Ammon's horn (tissue), 1 donor: Measurements from ENCODE around the gene DIPK1C.

Experiments
- DNase-seq: peaks from one replicate; pipeline ENCODE4 v3.0.0-alpha.2; 2016; ENCODE audit warnings: low spot score

Gene DIPK1C

DNA sequence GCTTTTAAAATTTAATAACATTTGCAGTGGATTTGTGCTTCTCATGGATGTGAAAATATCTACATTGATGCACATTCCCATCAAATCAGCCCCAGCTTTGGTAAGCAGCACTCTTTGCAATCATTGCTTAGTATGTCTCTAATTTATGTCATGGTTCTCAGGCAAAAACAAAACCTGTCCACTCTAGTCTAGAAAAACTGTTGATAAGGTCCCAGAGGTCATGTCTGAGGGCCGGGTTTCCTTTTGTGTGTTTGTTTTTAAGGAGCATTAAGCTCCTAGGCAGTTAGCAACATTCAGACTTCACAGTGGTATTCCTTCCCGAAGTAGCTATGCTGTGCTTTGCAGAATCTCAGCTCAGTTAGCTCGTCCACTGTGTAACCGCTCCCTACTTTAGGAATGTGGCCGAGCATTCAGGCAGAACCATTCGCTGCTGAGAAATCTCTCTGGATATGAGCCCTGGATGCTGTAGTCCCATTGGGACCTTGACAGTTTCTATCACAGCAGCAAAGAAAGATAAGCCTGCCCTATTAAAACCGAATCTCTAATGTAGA lies 4.0 kb downstream of the DIPK1C start:
- peak; percentile 27 for DNase-seq

DNA sequence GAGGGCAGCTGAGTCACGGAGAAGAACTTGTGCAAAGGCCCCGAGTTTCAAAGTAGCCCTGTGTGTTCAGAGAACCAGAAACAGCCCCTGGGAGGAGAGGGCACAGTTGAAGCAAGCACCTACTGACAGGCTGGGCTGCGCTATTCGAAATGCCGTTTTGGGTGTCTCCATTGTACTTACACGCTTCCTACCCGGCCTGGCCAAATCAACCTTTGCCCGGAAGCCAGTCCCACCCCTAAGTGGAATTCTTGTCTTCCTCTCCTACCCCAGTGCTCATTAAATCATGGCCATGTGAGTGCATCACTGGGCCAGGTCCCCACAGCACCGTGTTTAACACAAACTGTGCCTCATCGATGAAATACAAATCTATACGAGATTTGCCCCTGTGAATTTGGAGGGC lies 6.0 kb downstream of the DIPK1C start:
- DNase-seq = no peak

DNA sequence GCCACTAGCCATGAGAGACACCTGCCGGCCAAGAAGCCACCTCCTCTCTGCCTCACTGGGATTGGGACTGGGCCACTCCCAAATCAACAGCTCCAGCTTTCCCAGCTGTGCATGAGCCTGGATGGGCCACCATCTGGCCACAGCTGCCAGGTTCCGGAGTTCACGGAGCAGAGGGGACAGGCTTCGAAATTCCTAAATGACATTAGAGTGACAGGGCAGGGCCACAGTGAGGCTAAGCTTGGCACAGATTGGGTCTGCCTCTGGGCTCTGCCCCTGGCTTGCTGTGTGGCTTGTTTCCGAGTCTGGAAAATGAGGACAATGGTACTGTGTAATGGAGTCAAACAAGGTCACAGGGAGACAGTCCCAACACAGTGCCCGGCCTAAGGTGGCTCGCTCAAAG lies 6.5 kb downstream of the DIPK1C start:
- peak; percentile 87 for DNase-seq

DNA sequence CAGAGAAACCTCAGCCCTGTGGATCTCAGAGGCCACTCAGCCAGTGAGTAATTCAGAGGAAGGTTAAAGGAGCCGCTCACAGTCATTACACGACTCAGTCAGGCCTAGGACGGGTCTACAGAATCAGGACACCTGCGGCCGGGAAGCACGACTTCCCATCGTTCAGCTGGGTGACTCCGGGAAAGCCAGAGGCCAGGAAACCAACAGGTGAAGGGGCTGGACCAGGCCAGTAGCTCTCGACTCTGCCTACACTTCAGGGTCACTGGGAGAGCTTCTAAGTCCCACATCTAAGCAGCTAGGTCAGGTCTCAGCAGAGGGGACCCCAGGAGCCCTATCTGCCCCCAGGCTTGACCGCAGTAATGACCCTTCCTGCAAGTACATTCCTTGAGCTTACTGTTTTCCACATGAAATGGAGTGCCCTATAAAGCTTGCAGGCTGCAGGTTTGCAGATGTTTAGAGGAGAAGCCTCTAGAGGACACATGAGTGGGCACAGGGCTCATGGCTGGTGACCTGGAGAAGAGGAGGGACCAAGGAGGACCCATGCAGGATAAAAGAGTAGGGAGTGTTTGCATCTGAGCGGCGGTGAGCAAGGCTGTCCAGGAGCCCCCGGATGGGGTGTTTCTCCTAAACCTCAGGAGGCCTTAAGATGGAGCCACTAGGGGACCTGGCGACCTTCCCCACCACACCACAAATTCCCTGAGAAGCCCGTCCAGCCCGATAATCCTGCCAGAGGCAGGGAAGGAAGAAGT lies 9.5 kb downstream of the DIPK1C start:
- no peak for DNase-seq

DNA sequence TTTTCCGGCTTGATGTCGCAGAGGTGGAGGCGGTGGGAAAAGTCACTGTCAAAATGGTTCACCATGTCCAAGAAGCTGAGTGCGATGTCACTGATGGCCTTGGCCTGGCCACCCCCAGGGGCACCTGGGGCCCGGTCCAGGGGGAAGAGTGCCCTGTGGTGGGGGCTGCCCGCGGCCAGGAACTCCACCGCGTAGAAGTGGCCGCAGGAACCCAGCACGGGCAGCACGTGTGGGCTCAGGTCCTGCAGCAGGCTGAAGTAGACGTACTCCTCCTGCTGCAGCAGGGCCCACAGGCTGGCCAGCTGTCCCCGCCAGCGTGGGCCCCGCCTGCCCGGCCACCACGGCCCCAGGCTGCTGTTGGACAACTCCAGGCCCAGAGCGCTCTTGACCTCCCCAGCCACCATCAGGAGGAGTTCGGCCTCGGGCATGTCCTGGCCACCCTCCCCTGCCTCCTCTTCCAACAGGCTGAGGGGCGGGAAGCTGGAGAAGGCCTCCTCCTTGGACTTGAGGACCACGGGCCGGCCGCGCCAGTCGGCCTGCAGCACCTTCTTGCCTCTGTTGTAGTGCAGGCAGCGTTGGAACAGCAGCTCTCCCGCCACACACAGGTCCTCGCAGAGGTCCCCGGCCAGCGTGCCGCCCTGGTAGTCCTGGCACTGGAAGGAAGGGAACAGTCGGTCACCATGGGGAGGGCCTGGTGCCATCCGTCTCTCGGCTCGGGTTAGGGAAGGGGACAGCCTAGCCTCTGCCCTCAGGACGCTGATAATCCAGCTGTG lies 10.3 kb downstream of the DIPK1C start:
- no peak for DNase-seq

DNA sequence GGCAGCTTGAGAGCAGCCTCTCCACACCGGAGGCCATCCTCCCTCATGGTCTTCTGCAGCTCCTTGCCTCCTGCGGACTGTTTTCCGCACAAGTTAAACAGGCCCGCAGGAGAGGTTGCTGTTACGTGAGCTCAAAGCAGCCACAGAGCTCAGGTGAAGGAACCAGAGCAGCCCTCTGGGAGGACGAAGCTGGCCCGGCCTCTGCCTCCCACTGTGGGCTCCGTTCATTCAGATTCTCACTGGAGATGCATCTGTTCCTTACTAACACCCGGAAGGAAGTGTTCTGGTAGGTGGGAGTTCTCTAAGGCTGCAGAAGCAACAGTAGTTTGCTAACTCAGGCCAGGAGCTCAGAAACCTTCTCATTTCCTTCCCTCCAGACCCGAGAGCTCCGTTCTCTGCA lies 10.9 kb downstream of the DIPK1C start:
- no peak for DNase-seq

DNA sequence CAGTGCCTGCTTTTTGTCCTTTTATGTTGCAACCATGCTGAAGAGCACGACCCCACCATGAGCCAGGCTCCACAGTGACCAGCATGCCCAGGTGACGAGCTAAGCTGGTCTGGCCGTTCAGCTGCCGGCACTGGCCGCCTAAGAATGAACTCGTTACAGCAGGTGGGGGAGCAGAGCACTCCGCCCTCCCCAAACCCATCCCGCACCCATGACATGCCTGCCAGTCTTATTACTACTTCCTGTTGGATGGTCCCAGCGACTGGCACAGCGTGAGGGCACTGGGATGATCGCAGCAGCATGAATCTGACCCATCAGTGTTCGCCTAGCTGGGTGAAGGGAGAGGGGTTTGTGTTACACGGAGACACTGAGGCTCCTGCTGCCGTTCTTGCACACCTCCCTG lies 11.5 kb downstream of the DIPK1C start:
- DNase-seq = no peak

DNA sequence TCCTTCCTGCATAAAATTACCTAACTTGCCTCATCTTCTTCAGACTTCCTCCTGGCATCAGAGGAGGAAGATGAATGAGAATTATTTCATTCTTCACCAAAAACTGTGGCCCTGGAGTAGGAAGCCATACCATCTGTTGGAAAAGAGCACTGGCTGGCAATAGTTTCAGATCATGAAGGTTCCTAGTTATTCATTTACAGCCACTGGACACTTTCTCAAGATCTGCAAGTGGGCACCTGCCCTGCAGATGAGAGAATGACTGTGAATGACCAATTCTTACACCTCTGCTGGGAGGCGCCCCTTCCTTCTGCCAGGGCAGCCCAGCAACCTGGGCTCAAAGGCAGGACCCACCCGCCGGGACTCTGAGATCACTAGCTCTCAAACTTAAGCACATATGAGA lies 13.0 kb downstream of the DIPK1C start:
- no peak for DNase-seq

DNA sequence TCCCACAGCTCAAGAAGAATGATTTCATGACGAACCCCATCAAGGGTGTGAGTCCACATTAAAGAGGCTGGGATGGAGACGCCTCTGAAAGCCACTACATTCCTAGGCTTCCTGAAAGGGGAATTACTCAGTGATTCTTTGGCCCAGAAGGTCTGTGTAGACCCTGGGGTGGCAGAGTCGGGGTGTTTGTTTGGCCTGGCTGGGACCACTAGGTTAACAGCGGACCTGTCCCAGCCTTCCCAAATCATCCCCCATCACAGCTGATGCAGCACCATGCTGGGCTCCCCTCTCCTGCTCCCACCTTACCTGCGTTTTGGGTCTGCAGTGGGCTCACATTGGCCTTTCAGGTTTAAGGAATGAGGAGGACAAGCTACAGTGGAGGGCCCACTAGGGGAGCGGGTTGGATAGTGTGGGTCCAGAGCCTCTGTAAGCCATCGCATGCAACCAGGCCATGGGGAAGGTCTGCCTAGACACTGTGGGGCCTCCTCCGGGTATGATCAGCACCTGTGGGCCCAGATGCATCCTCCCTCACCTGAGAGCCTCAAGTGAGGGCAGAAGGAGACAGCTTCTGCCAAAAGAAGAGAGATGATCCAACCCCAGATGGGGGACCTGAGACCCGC lies 16.2 kb downstream of the DIPK1C start:
- no peak for DNase-seq

DNA sequence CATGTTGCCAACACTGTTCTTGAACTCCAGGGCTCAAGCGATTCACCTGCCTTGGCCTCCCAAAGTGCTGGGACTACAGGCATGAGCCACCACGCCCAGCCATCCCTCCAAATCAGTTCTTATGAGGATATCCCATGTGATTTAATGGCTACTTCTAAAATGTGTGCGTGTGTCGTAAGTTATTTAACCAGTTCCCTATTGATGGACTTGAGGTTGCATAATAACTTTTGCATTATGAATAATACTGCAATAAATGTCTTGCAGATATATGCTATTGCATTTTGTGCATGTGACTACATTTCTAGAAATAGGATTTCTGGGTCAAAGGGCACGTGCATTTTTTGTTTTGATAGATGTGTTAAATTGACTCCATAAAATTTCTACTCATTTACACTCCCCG lies 19.0 kb downstream of the DIPK1C start:
- no peak for DNase-seq

DNA sequence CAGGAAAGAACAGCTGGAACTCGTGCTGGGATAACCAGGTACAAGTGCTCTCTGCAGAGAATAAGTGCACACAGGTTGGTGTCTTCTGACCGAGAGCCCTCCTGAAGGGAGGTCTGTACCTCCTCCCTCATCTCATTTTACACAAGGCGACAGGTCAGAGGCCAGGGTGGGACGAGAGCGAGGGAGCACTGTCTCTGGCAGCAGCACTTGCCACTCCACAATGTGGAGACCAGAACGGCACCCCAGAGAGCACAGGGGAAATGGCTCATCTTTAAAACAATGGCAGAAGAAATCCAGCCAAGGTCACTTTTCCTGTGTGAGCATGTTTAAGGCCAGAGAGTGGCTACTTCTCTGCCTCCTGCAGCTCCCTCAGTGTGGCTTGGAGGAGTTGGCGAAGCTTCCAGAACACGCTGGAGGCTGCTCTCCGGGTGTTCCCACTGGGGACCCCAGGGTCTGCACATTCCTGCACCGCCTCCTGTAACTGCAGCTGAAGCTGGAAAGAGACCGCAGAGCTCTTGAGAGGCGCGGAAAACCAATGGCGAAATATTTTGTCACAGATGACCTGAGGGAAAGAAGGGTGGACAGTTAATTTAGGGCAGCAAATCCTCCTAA lies 20.8 kb downstream of the DIPK1C start:
- no peak for DNase-seq

DNA sequence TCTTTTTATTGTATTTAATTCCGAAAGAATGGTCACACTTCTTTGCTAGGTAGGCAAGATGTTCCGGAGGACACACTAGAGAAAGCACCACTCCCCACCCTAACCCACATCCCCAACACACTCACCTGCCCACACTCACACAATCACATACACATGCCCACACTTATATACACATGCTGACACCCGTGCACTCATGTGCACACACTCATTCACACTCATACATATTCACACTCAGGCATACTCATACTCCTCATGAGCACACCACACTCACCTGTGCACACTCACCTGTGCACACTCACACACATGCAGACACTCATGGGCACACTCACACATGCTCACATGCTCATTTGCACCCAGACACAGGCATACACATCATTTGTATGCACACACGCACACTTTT lies 21.4 kb downstream of the DIPK1C start:
- no peak for DNase-seq

DNA sequence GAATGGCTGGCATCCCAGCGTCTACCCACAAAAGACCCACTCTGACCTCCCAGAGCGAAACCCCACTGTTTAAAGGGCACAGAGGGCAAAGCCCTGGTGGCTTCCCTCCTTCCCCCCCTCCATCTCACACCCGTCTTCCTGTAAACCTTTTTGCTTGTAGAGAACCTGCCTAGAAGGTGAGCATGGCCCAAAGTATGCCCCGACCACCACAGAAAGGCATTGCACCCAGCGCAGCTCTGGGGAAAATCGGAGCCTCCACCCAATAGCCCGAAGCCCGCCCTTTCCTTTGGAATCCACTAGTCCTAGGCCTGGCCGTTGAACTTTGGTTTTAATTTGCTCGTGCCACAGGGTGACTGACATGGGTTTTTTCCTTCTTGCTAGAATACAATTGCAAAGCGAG lies 22.6 kb downstream of the DIPK1C start:
- DNase-seq = no peak

DNA sequence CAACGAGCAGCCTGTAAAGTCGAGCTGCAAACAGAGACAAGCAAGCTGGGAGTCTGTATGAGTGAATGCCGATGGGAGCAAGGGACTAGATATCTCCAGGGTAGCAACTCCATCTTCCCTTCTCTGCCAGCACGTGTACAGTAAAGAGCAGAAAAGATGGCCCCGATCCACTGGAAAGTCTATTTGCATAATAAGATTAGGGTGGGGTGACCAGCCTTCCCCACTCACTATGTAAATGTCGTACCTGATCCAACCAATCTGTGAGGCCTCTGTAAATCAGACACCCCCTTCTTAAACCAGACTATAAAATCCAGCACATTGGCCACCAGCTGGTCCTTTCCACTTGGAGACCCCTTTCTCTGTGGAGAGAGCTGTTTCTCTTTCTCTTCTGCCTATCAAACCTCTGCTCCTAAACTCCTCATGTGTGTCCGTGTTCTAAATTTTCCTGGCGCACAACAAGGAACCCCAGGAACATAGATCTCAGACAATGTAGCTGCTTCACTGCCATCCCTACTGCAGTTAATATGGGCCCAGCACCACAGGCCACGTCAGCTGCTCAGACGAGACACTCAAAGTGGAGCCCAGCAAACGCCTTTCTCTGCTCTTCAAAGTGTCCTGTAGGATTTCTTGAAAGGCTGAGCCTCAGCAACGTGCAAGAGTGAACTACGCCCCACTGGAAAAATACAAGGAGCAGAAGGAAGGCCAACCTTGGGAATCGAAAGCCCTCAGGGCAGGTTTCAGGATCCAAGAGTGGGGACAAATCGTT lies 26.1 kb downstream of the DIPK1C start:
- no peak for DNase-seq

DNA sequence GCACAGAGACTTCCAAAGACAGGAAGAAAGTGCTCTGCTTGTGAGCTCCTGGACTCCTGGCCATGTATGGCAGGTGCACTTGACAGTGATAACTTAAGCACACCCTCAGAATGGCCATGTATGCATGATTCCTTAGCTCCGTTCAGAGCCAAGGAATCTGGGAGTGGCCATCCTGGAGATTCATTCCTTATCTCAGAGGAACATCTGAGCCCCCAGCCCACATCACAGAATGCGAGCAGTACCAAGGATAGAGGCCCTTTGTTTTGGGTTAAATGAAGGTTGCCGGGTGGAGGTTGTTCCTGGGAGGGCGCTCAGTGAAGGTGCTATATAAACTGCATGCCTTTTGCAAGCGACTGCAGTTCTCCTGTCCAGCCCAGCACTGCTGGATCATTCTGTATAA lies 26.9 kb downstream of the DIPK1C start:
- no peak for DNase-seq

DNA sequence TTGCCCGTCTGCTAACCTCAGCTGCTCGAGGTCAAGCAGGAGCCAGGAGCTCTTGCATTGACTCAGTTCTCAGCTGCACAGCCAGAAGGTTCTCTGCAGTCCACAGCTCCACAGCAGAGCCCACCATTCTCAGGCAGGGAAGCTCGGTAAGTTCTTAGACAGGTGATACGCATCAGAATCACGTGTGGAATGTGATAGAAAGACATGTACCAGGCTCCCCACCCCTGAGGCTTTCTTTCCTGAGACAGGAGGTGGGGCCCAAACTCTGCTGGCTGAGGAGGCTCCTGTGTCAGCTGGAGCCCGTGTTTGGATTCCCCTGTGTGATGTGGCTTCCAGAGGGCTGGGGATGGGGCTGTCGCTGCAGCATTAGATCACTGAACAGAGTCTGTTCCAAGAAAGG lies 28.0 kb downstream of the DIPK1C start:
- DNase-seq = no peak

DNA sequence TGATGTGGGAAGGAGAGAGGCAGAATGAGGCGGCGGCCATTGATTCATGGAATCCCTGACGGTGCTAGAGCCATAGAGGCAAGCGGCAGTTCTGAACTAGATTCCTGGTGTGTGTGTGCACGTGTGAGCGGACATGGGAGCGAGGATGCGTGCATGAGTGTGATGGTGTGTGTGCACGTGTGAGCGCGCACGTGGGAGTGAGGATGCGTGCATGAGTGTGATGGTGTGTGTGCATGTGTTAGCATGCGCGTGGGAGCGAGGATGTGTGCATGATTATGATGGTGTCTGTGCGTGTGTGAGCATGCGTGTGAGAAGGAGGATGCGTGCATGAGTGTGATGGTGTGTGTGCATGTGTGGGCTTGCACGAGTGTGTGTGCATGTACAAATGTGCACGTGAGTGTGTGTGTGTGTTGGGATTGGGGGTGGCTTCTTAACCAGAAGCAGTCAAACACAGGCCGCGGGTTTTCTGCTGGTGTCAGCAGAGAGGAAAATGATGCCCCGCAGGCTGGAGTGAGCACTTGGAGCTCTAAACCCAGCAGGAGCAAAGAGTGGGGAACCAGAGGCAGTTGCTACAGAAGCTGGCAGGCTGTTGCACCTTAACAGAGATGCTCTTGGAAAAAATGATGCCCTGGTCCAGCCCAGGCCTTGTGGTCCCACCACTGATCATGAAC lies 29.5 kb downstream of the DIPK1C start:
- no peak for DNase-seq

DNA sequence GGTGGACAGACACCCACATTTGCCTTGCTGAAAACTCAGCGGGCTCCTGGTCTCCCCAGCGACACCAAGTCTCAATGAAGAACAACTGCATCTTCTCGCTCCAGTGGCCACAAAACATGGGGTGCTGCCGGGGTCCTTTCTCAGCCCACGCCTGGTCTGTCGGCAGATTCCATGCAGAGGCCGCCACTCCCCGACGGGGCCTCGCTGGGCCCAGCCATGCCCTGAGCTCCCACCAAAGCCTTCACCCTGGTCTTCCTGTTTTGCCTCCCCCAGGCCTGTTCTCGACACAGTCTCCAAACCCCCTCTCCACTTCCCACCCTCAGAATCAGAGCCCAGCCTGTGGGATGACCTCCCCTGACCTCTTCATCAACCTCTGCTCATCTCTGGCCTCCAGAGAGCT lies 31.2 kb downstream of the DIPK1C start:
- DNase-seq = no peak

DNA sequence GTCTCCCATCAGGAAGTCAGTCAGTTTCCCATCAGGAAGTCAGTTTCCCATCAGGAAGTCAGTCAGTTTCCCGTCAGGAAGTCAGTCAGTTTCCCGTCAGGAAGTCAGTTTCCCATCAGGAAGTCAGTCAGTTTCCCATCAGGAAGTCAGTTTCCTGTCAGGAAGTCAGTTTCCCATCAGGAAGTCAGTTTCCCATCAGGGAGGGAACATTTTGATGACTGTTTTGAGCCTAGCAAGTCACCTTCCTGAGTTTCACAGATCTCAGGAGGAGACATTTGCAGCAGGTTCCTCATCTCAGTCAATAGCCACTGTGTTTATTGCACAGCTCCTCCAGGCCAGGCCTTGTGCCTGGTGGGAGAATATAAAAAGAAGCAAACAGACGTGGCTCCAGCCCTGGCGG lies 31.9 kb downstream of the DIPK1C start:
- no peak for DNase-seq

DNA sequence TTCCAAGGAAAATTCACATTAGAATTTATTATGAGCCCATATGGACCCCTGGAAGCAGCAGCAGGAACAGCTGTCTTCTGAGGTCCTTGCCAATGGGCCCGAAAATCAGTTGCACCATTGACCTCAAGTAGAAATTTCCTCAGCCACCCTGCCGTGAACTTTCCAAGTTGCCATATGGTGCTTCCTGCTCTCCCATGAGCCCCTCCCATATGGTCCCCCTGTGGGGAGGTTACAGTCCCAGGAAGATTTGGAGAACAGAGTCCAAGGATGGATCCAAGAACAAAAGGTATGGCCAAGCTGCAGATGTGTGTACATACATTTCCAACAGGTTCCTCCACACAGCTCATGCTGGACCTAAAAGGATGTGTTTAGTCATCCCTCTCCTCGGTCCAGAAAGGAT lies 34.6 kb downstream of the DIPK1C start:
- no peak for DNase-seq

DNA sequence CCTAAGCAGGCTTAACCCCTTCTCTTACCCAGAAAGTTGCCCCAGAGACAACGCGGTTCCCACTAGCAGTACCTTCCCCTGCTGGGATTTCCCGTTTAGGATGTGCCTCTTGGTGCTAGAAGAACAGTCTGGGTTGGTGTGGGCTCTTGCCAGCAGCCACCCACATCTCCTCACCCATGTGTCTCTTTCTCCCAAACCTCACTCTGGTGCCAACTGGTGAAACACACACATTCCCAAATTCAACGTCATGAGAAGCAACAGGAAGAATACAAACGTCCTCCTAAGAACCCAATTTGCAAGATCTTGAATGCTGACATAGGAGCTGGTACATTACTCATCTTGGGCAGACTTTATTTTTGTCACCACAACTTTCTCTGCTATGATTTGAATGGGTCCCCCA lies 36.2 kb downstream of the DIPK1C start:
- peak; percentile 62 for DNase-seq
